ENCODE data around the gene CEP126.

Gene CEP126

GRCh38 chr11:101955278-101955677, 40.5 kb downstream of the CEP126 start:
- no peak for ATAC-seq
- TF ChIP-seq CSDC2 (CRISPR knock-in tag; IDR thresholded peaks at IDR 0.05): no peak
- TF ChIP-seq, protein P1, sequence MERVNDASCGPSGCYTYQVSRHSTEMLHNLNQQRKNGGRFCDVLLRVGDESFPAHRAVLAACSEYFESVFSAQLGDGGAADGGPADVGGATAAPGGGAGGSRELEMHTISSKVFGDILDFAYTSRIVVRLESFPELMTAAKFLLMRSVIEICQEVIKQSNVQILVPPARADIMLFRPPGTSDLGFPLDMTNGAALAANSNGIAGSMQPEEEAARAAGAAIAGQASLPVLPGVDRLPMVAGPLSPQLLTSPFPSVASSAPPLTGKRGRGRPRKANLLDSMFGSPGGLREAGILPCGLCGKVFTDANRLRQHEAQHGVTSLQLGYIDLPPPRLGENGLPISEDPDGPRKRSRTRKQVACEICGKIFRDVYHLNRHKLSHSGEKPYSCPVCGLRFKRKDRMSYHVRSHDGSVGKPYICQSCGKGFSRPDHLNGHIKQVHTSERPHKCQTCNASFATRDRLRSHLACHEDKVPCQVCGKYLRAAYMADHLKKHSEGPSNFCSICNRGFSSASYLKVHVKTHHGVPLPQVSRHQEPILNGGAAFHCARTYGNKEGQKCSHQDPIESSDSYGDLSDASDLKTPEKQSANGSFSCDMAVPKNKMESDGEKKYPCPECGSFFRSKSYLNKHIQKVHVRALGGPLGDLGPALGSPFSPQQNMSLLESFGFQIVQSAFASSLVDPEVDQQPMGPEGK (CRISPR knock-in tag; IDR thresholded peaks at IDR 0.05; ENCODE audit: borderline replicate concordance): no peak
- TF ChIP-seq ZNF8 (CRISPR knock-in tag; IDR thresholded peaks at IDR 0.05): no peak
- TF ChIP-seq RARB (CRISPR knock-in tag; IDR thresholded peaks at IDR 0.05): no peak
- TF ChIP-seq CSRNP3 (CRISPR knock-in tag; IDR thresholded peaks at IDR 0.05): no peak
- no peak for TF ChIP-seq PPARA (CRISPR knock-in tag; IDR thresholded peaks at IDR 0.05; ENCODE audit: borderline replicate concordance)
- TF ChIP-seq ZNF565 (CRISPR knock-in tag; conservative IDR thresholded peaks at IDR 0.05; ENCODE audit: low read depth): no peak
- TF ChIP-seq ZFP3 (CRISPR knock-in tag; IDR thresholded peaks at IDR 0.05): no peak
- TF ChIP-seq ESRRG (CRISPR knock-in tag; IDR thresholded peaks at IDR 0.05): no peak
- TF ChIP-seq ARNTL (CRISPR knock-in tag; IDR thresholded peaks at IDR 0.05; ENCODE audit: borderline replicate concordance, low read depth): no peak
- TF ChIP-seq TSHZ2 (CRISPR knock-in tag; IDR thresholded peaks at IDR 0.05): no peak
- no peak for TF ChIP-seq ZFP30 (CRISPR knock-in tag; IDR thresholded peaks at IDR 0.05)
- no peak for TF ChIP-seq TCF4 (CRISPR knock-in tag; IDR thresholded peaks at IDR 0.05; ENCODE audit: borderline replicate concordance)
- no peak for TF ChIP-seq TOX (CRISPR knock-in tag; IDR thresholded peaks at IDR 0.05; ENCODE audit: borderline replicate concordance)
- no peak for TF ChIP-seq ISL1 (CRISPR knock-in tag; IDR thresholded peaks at IDR 0.05)
- no peak for TF ChIP-seq SNAI2 (CRISPR knock-in tag; IDR thresholded peaks at IDR 0.05)
- TF ChIP-seq ZNF70 (CRISPR knock-in tag; IDR thresholded peaks at IDR 0.05): no peak
- TF ChIP-seq GLIS3 (CRISPR knock-in tag; IDR thresholded peaks at IDR 0.05): no peak

GRCh38 chr11:101955701-101956100, 40.9 kb downstream of the CEP126 start:
- ATAC-seq: no peak
- no peak for TF ChIP-seq TOX (CRISPR knock-in tag; IDR thresholded peaks at IDR 0.05; ENCODE audit: borderline replicate concordance)
- TF ChIP-seq, protein P1 (CRISPR knock-in tag; IDR thresholded peaks at IDR 0.05; ENCODE audit: borderline replicate concordance): no peak
- no peak for TF ChIP-seq SNAI2 (CRISPR knock-in tag; IDR thresholded peaks at IDR 0.05)
- no peak for TF ChIP-seq CSRNP3 (CRISPR knock-in tag; IDR thresholded peaks at IDR 0.05)
- TF ChIP-seq RARB (CRISPR knock-in tag; IDR thresholded peaks at IDR 0.05): no peak
- no peak for TF ChIP-seq ESRRG (CRISPR knock-in tag; IDR thresholded peaks at IDR 0.05)
- no peak for TF ChIP-seq TSHZ2 (CRISPR knock-in tag; IDR thresholded peaks at IDR 0.05)
- no peak for TF ChIP-seq ISL1 (CRISPR knock-in tag; IDR thresholded peaks at IDR 0.05)
- TF ChIP-seq ZNF70 (CRISPR knock-in tag; IDR thresholded peaks at IDR 0.05): no peak
- TF ChIP-seq, protein P2, sequence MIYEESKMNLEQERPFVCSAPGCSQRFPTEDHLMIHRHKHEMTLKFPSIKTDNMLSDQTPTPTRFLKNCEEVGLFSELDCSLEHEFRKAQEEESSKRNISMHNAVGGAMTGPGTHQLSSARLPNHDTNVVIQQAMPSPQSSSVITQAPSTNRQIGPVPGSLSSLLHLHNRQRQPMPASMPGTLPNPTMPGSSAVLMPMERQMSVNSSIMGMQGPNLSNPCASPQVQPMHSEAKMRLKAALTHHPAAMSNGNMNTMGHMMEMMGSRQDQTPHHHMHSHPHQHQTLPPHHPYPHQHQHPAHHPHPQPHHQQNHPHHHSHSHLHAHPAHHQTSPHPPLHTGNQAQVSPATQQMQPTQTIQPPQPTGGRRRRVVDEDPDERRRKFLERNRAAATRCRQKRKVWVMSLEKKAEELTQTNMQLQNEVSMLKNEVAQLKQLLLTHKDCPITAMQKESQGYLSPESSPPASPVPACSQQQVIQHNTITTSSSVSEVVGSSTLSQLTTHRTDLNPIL (CRISPR knock-in tag; IDR thresholded peaks at IDR 0.05; ENCODE audit: low read depth): no peak
- TF ChIP-seq TCF4 (CRISPR knock-in tag; IDR thresholded peaks at IDR 0.05; ENCODE audit: borderline replicate concordance): no peak

Measured in SK-N-SH treated with all-trans-retinoic acid at 6 μM for 48 hours (cell line).